WTC11 (cell line): ENCODE measurements around the gene ACHE.

ENCODE experiments used
- CREB1 ChIP-seq: sonication (generic); formaldehyde crosslinking; IDR thresholded peaks from 2 replicates; pipeline ENCODE4 v1.8.0; 2023; ENCODE audit warnings: mild to moderate bottlenecking, missing genetic modification reagents
- ELF4 ChIP-seq: sonication (generic); formaldehyde crosslinking; IDR thresholded peaks from 2 replicates; pipeline ENCODE4 v1.8.1; 2022; ENCODE audit warnings: low read depth, mild to moderate bottlenecking, moderate library complexity, missing genetic modification reagents
- JUN ChIP-seq: sonication (generic); formaldehyde crosslinking; IDR thresholded peaks from 2 replicates; pipeline ENCODE4 v1.8.0; 2023; ENCODE audit warnings: mild to moderate bottlenecking, missing genetic modification reagents
- ZNF121 ChIP-seq: sonication (generic); formaldehyde crosslinking; IDR thresholded peaks from 2 replicates; pipeline ENCODE4 v1.8.0; 2023; ENCODE audit warnings: missing genetic modification reagents
- TF ChIP-seq, protein P1 (sequence below): sonication (generic); formaldehyde crosslinking; IDR thresholded peaks from 2 replicates; pipeline ENCODE4 v1.8.1; 2023; ENCODE audit warnings: mild to moderate bottlenecking, missing genetic modification reagents

DNA sequence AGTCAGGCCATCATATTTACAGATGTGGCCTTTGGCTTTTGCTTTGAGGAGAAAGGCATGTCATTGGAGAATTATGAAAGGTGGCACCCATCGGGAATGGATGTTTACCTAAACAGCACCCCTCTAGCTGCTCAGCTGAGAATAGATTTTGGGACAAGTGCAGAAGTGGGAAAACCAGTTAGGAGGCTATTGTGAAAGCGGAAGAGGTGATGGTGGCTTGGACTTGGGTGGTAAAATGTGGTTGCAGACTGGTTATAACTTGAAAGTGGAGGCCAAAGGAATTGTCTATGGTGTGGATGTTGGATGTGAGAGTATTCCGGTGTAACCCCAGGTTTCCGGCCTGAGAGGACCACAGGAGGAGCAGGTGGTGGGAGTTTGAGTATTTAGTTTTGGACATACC, 48.3 kb downstream of the ACHE start:
- TF ChIP-seq ELF4 (CRISPR knock-in tag) (no peak), JUN (CRISPR knock-in tag) (no peak), CREB1 (no peak), ZNF121 (CRISPR knock-in tag) (no peak)
- TF ChIP-seq, protein P1, sequence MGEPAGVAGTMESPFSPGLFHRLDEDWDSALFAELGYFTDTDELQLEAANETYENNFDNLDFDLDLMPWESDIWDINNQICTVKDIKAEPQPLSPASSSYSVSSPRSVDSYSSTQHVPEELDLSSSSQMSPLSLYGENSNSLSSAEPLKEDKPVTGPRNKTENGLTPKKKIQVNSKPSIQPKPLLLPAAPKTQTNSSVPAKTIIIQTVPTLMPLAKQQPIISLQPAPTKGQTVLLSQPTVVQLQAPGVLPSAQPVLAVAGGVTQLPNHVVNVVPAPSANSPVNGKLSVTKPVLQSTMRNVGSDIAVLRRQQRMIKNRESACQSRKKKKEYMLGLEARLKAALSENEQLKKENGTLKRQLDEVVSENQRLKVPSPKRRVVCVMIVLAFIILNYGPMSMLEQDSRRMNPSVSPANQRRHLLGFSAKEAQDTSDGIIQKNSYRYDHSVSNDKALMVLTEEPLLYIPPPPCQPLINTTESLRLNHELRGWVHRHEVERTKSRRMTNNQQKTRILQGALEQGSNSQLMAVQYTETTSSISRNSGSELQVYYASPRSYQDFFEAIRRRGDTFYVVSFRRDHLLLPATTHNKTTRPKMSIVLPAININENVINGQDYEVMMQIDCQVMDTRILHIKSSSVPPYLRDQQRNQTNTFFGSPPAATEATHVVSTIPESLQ (CRISPR knock-in tag): no peak
